HG03432 (cell line): ENCODE data around the gene RDX.
A peak's percentile ranks its signal among the peaks of the same experiment; 100 is the strongest.
"Not testable (repeated sequence)": the region's sequence is repeated elsewhere in the genome, so short reads cannot be mapped to it uniquely, and the experiment has no call there.

Experiments
- ATAC-seq: cut with Tn5 transposase; IDR thresholded peaks from one replicate; pipeline ENCODE4 v1.9.1; 2021; ENCODE audit warnings: mild to moderate bottlenecking, moderate library complexity; ENCODE audit not compliant: unreplicated experiment

Gene RDX

DNA sequence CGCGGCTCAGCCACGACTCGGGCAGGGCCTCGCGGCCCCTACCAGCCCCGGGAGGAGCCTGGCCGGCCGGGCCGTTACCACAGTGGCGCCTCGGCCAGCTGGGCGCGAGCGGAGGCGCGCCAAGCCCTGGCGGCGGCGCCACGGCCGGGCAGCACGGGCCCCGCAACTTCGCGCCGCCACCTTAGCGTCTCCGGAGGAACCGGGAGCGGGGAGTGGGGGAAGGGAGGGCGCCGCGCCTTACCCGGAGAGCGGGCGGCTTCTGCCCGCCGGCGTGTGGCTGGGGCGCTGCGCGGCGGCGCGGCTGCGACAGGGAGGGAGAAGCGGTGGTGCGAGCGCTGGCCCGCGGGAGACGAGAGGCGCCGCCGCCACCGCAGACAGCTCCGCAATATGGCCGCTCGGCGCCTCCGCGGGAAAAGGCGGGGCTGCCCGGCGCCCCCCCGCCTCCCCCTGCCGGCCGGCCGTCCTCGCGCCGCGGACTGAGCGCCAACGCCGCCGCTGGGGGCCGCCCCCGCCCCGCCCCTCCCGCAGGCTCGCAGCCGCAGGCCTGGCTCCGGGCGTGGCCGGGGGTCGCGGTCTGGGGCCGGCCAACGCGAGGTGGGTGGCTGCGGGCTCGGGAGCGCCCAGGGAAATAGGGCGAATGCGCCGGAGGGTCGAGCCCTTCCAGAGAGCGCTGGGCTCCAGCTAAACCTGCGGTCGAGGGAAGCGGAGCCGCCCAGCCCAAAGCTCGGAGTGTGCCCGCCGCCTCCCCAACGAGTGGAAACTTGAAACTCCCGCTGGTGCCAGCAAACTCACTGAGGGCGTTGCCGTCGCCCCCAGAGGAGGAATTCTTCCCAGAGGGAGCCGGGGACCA lies at the start of gene RDX:
RDX (minus strand) TSS at position 389 of the 850 bp plus-strand sequence. CDS start 16,922 bp downstream, outside the sequence.
- peak; percentile 80 for ATAC-seq

DNA sequence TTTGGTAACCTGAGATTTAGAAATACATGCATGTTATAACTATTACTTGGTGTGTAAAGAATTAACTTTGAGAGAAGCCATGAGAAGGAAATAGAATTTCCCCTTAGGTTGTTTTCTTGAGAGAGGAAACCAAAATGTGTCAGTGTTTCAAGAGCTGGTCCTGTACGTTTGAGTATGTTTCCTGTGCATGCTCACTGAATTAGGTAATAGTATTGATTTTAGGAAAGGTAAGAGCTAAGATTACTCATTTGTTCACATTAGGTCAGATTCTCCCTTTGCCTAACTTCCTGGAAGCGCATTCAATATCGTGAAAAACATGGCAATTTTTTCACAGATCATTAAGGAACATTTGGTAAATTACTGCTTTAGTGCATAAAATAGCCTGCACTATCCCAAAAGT lies 49.3 kb upstream of the RDX start:
- ATAC-seq, result peak; percentile 55

DNA sequence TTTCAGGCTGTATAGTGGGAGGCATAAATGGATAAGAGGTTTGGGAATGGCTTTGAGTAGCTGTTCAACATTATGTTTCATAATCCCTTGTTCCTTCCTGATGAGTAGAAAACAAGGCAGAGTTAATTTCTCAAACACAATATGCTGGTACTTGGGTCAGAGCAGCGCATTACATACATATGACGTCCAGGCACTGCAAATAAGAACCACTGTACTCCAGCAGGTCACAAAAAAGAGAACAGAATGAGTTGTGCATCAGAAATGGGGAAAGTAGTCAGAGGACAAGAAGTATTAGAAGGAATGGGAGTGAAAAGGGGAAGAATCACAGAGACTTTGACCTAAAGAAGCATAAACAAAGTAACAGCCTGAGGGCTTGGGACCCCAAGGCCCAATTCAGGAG lies 44.0 kb upstream of the RDX start:
- no peak for ATAC-seq

DNA sequence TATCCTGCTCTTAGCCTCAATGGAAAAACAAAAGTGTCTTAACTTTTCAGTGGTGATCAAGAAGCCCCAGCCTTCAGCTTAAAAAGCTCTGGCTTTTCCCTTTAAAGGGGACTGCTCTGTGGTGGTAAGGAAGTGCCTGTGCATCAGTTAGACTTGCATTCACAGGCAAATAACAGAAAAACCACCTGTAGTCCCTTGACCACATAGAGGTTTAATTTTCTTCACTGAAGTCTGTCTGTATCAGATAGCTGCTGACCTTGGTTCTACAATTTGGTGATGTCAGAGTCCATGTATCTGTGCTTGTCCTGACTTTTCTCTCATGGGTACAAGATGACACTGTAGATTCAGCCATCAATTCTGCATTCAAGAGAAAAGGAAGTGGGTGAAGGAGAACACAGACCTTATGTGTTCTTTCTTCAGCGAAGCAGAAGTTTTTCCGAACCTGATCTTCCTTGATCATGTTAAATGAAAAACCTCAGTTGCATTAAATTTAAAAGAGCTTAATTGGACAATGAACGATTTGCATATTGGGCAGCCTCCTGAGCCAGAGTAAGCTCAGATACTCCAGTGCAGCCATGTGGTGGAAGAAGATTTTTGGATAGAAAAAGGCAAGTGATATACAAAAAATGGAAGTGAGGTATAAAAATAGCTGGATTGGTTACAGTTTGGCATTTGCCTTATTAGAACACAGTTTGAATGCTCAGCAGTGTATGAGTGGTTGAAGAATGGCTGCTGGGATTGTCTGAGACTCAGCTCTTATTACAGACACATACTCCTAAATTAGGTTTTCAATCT lies 43.2 kb upstream of the RDX start:
- peak; percentile 60 for ATAC-seq

DNA sequence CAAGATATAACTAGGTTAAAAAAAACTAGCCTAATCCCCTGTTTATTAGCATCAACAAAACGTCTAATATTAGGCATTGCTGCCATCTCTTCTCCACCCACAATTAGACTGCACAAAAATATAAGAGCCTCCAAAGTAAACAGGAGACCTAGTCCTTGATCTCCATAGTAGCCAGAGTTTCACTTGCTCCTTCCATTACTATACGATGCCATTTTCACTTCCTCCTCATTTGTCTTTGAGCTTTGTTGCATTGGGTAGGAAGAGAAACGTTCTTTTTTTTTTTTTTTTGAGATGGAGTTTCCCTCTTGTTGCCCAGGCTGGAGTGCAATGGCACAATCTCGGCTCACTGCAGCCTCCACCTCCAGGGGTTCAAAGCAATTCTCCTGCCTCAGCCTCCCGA lies 42.3 kb upstream of the RDX start:
- ATAC-seq, result no peak

DNA sequence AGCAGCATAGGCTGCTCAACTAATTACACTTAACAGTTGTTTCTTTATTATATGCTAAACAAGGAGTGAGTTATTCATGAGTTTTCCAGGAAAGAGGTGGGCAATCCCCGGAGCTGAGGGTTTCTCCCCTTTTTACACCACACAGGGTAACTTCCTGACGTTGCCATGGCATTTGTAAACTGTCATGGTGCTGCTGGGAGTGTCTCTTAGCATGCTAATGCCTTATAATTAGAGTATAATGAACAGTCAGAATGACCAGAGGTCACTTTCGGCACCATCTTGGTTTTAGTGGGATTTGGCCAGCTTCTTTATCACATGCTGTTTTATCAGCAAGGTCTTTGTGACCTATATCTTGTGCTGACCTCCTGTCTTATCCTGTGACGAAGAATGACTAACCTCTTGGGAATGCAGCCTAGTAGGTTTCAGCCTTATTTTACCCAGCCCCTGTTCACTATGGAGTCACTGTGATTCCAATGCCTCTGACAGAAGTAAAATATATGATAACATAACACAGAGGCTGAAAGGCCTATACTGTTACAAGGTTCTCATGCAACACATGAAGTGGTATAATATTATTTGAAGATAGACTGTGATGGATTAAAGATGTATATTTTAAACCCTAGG lies 41.3 kb upstream of the RDX start:
- ATAC-seq, result no peak

DNA sequence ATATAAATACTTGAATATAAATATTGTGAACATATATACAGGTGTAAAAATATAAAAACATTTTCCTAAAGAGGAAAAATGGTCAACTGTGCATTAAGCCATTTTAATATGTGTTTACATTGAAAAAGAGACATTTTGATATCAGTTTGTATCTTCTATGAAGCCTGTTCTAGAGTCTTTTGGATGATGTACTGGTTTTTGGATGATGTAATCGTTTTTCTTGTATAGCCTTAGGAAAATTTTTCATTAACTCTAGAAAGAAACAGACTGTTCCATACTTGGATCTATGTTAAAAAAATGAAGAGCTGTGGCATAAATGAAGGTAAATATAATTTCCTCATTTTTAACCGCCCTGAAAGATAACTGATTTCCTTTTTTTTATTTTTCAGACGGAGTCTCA lies 39.6 kb upstream of the RDX start:
- no peak for ATAC-seq

DNA sequence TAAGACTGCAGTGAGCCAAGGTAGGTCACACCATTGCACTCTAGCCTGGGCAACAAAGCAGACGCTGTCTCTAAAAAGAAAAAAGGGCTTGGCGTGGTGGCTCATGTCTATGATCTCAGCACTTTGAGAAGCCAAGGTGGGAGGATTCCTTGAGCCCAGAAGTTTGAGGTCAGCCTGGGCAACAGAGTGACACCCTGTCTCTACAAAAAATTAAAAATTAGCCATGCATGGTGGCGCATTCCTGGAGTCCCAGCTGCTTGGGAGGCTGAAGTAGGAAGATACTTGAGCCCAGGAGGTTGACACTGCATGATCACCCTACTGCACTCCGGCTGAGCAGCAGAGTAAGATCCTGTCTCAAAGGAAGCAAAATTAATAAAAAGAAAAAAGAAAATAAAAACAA lies 38.9 kb upstream of the RDX start:
- no peak for ATAC-seq

DNA sequence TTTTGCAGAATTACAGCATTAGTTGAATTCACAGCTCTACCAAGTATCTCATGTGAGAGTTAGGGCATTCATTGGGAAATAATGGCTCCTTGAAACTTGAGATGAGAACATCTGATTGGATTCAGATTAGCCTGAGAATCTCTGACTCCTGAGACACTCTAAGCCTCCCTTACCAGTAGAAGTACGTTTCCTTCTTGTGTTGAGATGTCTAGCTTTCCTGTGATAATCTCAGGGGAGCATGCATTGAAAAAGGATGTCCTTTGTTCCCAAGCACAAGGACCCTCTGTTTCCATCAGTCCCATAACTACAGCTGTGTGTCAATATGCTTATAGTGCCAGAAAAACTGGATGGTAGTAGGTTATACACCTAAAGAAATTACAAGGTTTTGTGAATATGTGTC lies 35.2 kb upstream of the RDX start:
- ATAC-seq, result no peak

DNA sequence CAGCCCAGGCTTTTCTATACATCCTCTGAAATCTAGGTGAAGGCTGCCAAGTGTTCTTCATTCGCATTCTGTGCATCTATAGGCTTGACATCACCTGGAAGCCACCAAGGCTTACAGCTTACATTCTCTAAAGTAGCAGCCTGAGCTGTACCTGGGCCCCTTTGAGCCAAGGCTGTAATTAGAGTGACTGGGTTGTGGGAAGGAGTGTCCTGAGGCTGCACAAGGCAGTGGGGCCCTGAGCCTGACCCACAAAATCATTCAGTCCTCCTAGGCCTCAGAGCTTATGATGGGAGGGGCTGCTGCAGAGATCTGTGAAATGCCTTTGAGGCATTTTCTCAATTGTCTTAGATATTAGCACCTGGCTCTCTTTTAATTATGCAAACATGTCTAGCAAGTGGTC lies 33.0 kb upstream of the RDX start:
- no peak for ATAC-seq

DNA sequence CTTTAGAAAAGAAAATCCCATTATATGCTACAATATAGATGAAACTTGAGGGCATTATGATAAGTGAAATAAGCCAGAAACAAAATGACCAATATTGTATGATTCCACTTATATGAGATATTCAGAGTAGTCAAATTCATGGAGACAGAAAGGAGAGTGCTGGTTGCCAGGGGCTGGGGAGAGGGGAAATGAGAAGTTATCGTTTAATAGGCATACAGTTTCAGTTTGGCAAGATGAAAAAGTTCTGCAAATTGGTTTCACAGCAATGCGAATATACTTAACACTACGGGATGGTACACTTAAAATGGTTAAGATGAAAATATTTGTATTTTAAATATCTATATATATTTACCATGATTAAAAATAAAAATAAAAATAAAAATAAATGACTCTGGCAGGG lies 31.1 kb upstream of the RDX start:
- ATAC-seq, result no peak

DNA sequence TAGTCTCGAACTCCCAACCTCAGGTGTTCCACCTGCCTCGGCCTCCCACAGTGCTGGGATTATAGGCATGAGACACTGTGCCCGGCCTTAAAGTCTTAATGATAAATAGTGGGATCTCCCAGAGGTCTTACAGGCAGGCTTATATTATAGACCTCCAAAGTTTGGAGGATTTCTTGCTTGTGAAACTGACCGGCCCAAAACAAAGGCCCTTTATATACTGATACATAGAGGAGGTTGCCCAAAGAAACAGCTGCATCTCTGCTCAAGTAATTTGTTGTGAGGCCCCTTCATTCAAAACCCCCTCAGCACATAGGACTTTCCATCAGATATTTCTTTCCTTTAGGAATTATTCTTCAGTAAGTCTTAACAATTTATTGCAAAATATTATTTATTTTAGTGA lies 27.4 kb upstream of the RDX start:
- no peak for ATAC-seq

DNA sequence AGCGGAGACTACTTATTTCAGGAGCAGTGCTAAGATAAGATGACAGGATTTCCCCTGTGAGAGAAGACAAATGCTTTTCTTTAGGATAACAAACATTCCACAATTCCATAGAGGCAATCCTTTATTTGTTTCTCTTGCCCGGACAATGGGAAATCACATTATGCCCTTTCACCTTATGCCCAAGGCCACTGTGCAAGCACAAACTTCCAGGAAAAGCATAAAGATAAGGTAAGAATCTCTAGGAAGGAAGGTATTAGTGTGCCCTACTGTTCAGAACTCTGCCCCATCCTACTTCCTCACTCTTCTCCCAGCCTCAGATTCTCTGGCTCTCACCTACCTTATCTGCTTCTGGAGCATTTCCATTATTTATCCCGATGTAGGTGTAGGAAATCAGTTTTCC lies 23.1 kb upstream of the RDX start:
- ATAC-seq, result no peak

DNA sequence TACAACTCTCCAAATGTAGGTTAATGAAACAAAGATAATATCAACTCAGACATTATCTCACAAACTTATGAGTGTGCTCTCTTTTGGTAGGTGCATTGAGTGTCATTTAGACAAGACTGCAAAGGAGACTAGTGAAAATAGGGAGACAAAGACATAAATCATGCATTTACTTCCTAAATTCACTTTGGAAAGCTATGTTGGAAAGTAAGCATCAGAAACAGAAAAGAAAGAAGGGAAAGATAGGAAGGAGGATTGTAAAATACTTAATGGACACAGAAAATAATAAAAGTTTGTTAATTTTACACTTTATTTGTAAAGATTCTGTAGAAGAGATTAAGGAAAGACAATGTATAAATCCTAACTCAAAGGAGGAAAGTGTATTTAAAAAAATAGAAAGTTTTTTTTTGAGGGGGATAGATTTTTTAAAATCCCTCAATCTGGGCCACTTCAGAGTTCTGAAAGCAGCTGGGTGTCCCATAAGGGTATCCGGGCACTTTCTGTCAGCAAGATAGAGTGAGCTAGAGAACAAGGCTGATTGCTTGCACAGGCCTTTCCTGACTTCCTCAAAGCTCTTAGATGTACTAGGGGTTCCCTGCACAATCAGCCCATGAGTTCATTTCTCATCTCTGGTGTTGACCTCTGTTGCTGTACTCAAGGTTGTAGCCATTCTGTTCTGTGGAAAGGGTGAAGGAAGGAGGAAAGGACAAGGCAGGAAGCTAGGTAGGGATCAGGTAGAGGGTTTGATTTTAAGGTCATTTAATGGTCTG lies 22.4 kb upstream of the RDX start:
- ATAC-seq, result no peak

DNA sequence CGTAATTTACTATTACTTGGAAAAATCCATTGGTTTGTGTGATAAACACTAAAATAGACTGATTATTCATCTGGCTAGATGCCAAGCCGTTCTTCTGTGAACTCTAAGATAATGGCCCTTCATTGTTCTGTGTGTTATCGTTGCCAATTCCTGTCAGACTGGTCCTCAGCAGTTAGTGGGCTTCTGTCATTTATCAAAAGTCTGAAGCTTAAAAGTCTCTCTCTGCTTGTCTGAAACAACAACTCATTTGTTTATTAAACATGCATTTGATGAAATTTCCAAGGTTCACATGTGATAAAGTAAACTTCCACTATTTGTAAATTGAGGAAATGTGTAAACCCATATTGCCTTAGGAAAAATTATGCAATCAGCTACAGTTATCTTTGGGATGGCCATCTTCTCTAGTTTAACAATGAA lies 21.1 kb upstream of the RDX start:
- no peak for ATAC-seq

DNA sequence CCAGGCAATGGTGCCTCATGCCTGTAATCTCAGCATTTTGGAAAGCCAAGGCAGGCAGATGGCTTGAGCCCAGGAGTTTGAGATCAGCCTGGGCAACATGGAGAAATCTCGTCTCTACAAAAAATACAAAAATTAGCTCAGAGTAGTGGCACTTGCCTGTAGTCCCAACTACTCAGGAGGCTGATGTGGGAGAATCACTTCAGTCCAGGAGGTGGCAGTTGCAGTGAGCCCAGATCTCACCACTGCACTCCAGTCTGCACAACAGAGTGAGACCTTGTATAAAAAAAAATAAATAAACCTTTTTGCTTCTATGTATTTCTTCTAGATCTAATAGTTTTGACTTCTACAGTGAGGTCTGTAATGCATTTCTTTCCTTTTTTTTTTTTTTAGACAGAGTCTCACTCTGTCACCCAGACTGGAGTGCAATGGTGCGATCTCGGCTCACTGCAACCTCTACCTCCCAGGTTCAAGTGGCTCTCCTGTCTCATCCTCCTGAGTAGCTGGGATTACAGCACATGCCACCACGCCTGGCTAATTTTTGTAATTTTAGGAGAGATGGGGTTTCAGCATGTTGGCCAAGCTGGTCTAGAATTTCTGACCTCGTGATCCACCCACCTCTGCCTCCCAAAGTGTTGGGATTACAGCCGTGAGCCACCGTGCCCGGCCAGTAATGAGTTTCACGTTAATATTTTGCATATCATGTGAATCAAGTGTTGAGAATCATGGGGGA lies 18.1 kb upstream of the RDX start:
- no peak for ATAC-seq

DNA sequence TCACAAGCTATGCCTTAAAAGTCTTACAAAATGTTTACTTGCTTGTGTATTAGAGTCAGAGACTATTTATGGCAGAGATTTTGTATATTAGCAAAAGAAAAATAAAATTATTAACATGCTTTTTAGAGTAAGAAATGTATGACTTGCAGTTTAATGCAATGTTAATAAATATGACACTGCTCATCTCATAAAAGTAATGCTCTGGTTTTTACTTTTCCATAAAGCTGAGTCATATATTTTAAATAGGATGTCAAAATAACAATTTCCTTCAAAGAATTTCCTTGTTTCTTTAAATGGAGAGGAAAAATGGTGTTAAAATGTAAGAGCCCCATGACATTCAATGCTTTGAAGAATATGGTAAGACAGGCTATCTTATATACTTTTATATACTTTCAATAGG lies 16.3 kb upstream of the RDX start:
- no peak for ATAC-seq

DNA sequence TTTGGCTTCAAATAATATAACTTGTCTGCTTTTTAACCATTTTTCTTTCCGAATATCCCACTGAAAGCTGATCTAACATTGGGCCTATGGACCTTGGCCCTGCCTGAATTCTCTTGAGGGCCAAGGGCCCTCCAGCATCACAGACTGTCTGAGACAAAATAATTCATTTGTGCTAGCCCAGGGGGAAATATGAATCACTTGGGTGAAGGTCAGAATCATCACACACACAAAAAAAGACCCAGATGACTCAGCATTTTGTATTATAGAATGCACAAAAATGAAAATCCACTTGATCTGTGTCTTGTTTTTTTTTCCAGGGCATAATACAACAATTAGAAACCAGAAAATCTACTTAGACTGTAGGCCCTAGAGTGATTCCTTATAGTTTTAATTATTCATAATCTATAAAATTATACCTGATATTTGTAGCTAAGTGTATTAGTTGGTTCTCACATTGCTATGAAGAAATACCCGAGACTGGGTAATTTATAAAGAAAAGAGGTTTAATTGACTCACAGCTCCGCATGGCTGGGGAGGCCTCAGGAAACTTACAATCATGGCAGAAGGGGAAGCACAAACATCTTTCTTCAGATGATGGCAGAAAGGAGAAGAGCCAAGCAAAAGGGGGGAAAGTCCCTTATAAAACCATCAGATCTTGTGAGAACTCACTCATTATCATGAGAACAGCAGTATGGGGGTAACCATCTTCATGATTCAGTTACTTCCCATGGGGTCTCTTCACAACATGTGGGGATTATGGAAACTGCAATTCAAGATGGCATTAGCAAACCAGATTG lies 15.6 kb upstream of the RDX start:
- no peak for ATAC-seq

DNA sequence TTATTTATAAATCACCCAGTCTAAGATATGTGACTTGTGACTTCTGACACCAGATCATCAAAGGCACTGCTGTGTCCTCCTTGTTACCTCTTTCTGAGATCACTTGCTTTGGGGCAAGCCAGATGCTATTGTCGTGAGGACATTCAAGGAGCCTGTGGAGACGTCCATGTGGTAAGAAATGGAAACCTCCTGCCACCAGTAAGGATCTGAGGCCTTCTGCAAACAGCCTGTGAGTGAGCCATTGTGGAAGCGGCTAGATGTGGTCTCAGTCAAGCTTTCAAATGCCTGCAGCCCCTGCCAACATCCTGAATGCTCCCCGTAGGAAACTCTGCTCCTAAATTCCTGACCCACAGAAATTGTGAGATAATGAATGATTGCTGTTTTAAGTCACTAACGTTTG lies 11.7 kb upstream of the RDX start:
- no peak for ATAC-seq

DNA sequence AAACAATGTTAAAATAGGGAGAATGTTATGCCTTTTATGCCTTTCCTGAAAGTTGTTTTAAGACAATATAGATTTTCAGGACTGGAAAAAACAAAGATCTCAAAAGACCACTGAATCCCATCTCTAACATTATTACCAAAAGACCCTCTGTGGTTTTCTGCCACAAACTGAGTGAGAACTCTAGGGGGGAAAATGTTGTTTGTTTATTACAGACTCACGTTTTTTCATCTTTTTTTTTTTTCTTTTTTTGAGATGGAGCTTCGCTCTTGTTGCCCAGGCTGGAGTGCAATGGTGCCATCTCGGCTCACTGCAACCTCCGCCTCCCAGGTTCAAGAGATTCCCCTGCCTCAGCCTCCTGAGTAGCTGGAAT lies 9.6 kb upstream of the RDX start:
- not testable (repeated sequence) for ATAC-seq
